B cell (primary cell): ENCODE measurements around the gene SNRPD2. TPM values are rescaled to one million over a fixed set of nuclear protein-coding genes. Genes with fewer than 3 reads are reported as not detected.
A peak's percentile ranks its signal among the peaks of the same experiment; 100 is the strongest.

Source experiments
- ATAC-seq: fragments of 200-7000 bp; cut with Tn5 transposase; one replicate; pipeline ENCODE4 v1.10.0; 2021; ENCODE audit warnings: low read depth, mild to moderate bottlenecking, moderate number of reproducible peaks, moderate library complexity
- CTCF ChIA-PET: fragments of 350-600 bp; sonication (Branson Sonifier 250); formaldehyde crosslinking; loops from one replicate; lab custom pipeline; 2021; ENCODE audit warnings: antibody characterized with exemption, inconsistent platforms; lab: Charles Lee
- POLR2A ChIA-PET: fragments of 350-600 bp; sonication (Branson Sonifier 250); formaldehyde crosslinking; loops from one replicate; lab custom pipeline; 2021; ENCODE audit warnings: antibody characterized with exemption; lab: Charles Lee
- DNase-seq: peaks from one replicate; pipeline ENCODE4 v3.0.0; 2013
- H2AFZ ChIP-seq: 2 replicates; pipeline ENCODE4 v1.6.1; 2012; ENCODE audit warnings: mild to moderate bottlenecking, low read depth, low read length; ENCODE audit not compliant: insufficient read depth, poor library complexity, severe bottlenecking
- H3K27ac ChIP-seq, 2 donors: 1 replicate in 1 of 2; 2 replicates in 1 of 2; pipeline ENCODE4 v1.5.1; 2012 to 2013; ENCODE audit warnings: low read length in 2 of 2, mild to moderate bottlenecking in 2 of 2, moderate library complexity in 1 of 2
- H3K27me3 ChIP-seq, 4 experiments: fragments of 200-600 bp in 1 of 4; sonication (generic) in 1 of 4; replicated peaks in 1 of 4; 1 replicate in 2 of 4; 2 replicates in 2 of 4; pipeline versions ENCODE4 v1.6.1 to v1.7.0; 2013 to 2016; ENCODE audit warnings: low read length in 3 of 4, mild to moderate bottlenecking in 2 of 4, mixed read lengths in 1 of 4, moderate library complexity in 1 of 4; ENCODE audit not compliant: insufficient read depth in 4 of 4, control insufficient read depth in 3 of 4; ENCODE audit errors: control extremely low read depth in 1 of 4
- H3K36me3 ChIP-seq, 2 experiments: replicated peaks in 1 of 2; 1 replicate in 1 of 2; 2 replicates in 1 of 2; pipeline versions ENCODE4 v1.6.1 to v1.7.1; 2013; ENCODE audit warnings: low read length in 1 of 2; ENCODE audit not compliant: insufficient read depth in 2 of 2, control insufficient read depth in 1 of 2; ENCODE audit errors: control extremely low read depth in 1 of 2, extremely low read depth in 1 of 2
- H3K4me1 ChIP-seq, 2 donors: fragments of 200-600 bp in 1 of 2; sonication (generic) in 1 of 2; 1 replicate in 1 of 2; 2 replicates in 1 of 2; pipeline versions ENCODE4 v1.5.1 to v1.6.1; 2013 to 2017; ENCODE audit warnings: low read length in 2 of 2; ENCODE audit not compliant: control insufficient read depth in 2 of 2, insufficient read depth in 2 of 2
- H3K4me2 ChIP-seq: replicated peaks from 2 replicates; pipeline ENCODE3; 2012; ENCODE audit warnings: mild to moderate bottlenecking, low read depth, low read length; ENCODE audit not compliant: poor library complexity, severe bottlenecking
- H3K4me3 ChIP-seq, 5 experiments: fragments of 200-600 bp in 1 of 5; sonication (generic) in 1 of 5; 1 replicate in 3 of 5; 2 replicates in 2 of 5; pipeline versions ENCODE4 v1.5.1 to v1.7.0; 2011 to 2016; ENCODE audit warnings: low read length in 4 of 5, mild to moderate bottlenecking in 4 of 5, low read depth in 2 of 5, control low read depth in 1 of 5, moderate library complexity in 1 of 5; ENCODE audit not compliant: insufficient read depth in 1 of 5; ENCODE audit errors: control extremely low read depth in 1 of 5, extremely low read depth in 1 of 5
- H3K79me2 ChIP-seq: fragments of 200-600 bp; sonication (generic); one replicate; pipeline ENCODE4 v1.6.0; 2016; ENCODE audit warnings: low read length; ENCODE audit not compliant: control insufficient read depth, insufficient read depth
- H3K9ac ChIP-seq: fragments of 200-600 bp; sonication (generic); 2 replicates; pipeline ENCODE4 v1.6.1; 2017; ENCODE audit warnings: mild to moderate bottlenecking, low read length, moderate library complexity
- H3K9me3 ChIP-seq, 3 donors: one replicate each; pipeline versions ENCODE4 v1.6.1 to v1.7.1; 2013; ENCODE audit warnings: low read length in 2 of 3; ENCODE audit not compliant: control insufficient read depth in 2 of 3, insufficient read depth in 1 of 3; ENCODE audit errors: control extremely low read depth in 1 of 3
- H4K20me1 ChIP-seq: 2 replicates; pipeline ENCODE4 v1.6.0; 2012; ENCODE audit warnings: mild to moderate bottlenecking, low read length; ENCODE audit not compliant: insufficient read depth, control insufficient read depth, poor library complexity, severe bottlenecking
- H3K27ac Mint-ChIP-seq: one replicate; pipeline ENCODE4 v1.8.0; 2021; ENCODE audit warnings: mixed read lengths
- H3K27me3 Mint-ChIP-seq: one replicate; pipeline ENCODE4 v1.8.0; 2021; ENCODE audit warnings: mixed read lengths
- H3K4me1 Mint-ChIP-seq: one replicate; pipeline ENCODE4 v1.8.0; 2021; ENCODE audit warnings: mixed read lengths
- H3K4me3 Mint-ChIP-seq: one replicate; pipeline ENCODE4 v1.8.0; 2021; ENCODE audit warnings: mixed read lengths
- H3K9me3 Mint-ChIP-seq: one replicate; pipeline ENCODE4 v1.8.0; 2022; ENCODE audit warnings: mixed read lengths; ENCODE audit not compliant: insufficient read depth
- EZH2 ChIP-seq: IDR thresholded peaks from 2 replicates; pipeline ENCODE4 v1.6.1; 2012; ENCODE audit warnings: borderline replicate concordance, low read depth, mild to moderate bottlenecking, moderate library complexity, low read length; ENCODE audit not compliant: insufficient read depth, poor library complexity, severe bottlenecking
- WGBS: methylation state at CpG from one replicate; pipeline ENCODE4 v1.1.5; 2013; ENCODE audit warnings: missing lambda C conversion rate; ENCODE audit not compliant: insufficient coverage; 5-methylcytosine and 5-hydroxymethylcytosine counted together
- intact Hi-C: fragments of 100-400 bp; cut with micrococcal nuclease; formaldehyde crosslinking; loops from one replicate; pipeline ENCODE4 v1.10.0; 2022
- polyA plus RNA-seq: library from polyadenylated mRNA; depleted of rRNA; stranded (reverse); fragments of >200 nt; gene quantifications from 2 replicates; pipeline ENCODE4 v1.2.3, GENCODE V29; 2012
- total RNA-seq, 2 donors: library from RNA; stranded (reverse); fragments of 120-200 nt in 1 of 2; gene quantifications; 1 replicate in 1 of 2; 2 replicates in 1 of 2; pipeline versions ENCODE4 v1.2.3 to v1.2.4, GENCODE V29; 2013 to 2022
- TF ChIP-seq, protein P1 (sequence below): fragments of 200-600 bp; IDR thresholded peaks from one replicate; pipeline ENCODE4 v1.8.0; 2022; ENCODE audit warnings: antibody characterized with exemption, mild to moderate bottlenecking

Gene SNRPD2
- total and polyA plus RNA-seq, 2 donors (not counting 1 experiment from before 2014, with no cell fraction given) = 241 to 368 TPM

DNA sequence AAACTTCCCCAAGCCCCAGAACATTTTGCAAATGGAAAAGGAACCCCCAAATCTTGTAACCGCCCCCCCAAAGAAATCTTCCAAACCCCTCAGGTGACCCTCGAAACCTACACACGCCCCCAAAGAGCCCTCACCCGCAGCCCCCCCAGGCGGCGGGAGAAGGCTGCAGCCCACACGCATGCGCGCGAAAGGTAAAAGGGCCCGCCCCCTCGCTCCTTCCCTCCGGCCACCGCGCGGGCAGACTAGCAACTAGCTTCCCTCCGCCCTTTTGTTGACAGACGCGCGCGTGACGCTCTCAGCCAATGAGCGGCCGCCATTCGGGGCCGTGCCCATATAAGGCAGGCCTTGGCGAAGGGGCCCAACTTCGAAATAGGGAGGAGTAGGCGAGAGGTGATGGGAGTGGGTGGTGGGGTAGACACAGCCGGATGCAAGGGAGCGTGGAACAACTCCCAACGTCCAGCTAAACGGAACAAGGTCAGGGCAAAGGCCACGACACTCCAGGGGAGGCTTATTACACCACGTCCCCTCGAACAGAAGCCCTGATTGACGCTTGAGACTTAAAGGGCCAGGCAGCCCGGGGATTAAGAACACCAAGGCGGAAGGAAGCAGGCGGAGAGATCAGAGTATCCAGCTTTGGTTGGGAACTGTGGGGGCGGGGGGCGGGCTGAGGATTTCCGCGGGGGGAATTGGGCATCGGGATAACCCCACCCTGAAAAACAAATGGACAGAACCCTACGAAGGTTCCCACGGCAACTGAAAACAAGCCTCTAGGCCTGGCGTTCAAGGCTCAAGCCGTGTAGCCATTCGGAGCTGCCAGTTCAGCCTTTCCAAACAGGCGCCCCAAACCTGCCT, 25.6 kb upstream of the SNRPD2 start:
- Histone ChIP-seq H3K9ac (peak overlapping the region; percentile 77), H3K79me2 (peaks cover 88% of the 10 kb centered on the region), H3K4me3 (peak overlapping the region; percentile 76 to 93 (median 82)), H3K9me3 (peaks cover 0 to 3% (median 0%) of the 10 kb centered on the region in 3 donors), H4K20me1 (peaks cover 26% of the 10 kb centered on the region), H3K27ac (peak overlapping the region; percentile 76 to 94), H3K4me2 (peak overlapping the region; percentile 82), H3K27me3 (no peaks in the 10 kb centered on the region), H3K4me1 (peaks cover 18 to 25% of the 10 kb centered on the region in 2 donors), H2AFZ (peak overlapping the region; percentile 75), H3K36me3 (peaks cover 0 to 14% of the 10 kb centered on the region in 2 experiments)
- intact Hi-C loops = loop anchor here (1.0 to 5.0 kb wide), 7 partner anchors 13 to 311 kb away; partner anchors contain the start of genes DMWD, FBXO46, OPA3 and POLR1G
- under 1% methylated on average over 31 of the region's 51 CpGs for WGBS
- POLR2A ChIA-PET = interaction anchor here (0.6 to 2.4 kb wide), 12 partner anchors 9 to 259 kb away, joined by 3 to 41 read pairs (median 4); partner anchors contain the start of genes DMWD, FBXO46, QPCTL and SIX5
- Mint-ChIP-seq H3K27ac (peak overlapping the region; percentile 97), H3K4me3 (peak overlapping the region; percentile 91), H3K27me3 (no peaks in the 10 kb centered on the region), H3K4me1 (peaks cover 39% of the 10 kb centered on the region), H3K9me3 (no peaks in the 10 kb centered on the region)
- DNase-seq (peak; percentile 97), ATAC-seq (peak; percentile 95)
- no peak for TF ChIP-seq EZH2
- TF ChIP-seq, protein P1, sequence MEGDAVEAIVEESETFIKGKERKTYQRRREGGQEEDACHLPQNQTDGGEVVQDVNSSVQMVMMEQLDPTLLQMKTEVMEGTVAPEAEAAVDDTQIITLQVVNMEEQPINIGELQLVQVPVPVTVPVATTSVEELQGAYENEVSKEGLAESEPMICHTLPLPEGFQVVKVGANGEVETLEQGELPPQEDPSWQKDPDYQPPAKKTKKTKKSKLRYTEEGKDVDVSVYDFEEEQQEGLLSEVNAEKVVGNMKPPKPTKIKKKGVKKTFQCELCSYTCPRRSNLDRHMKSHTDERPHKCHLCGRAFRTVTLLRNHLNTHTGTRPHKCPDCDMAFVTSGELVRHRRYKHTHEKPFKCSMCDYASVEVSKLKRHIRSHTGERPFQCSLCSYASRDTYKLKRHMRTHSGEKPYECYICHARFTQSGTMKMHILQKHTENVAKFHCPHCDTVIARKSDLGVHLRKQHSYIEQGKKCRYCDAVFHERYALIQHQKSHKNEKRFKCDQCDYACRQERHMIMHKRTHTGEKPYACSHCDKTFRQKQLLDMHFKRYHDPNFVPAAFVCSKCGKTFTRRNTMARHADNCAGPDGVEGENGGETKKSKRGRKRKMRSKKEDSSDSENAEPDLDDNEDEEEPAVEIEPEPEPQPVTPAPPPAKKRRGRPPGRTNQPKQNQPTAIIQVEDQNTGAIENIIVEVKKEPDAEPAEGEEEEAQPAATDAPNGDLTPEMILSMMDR = no peak
- CTCF ChIA-PET = interaction anchor here (0.6 to 5.0 kb wide), 10 partner anchors 9 to 76 kb away, joined by 3 to 57 read pairs (median 3); partner anchors contain the start of genes FBXO46, QPCTL, SIX5 and SNRPD2
